NCI-H146 treated with DMSO at 0.1 percent for 48 hours (cell line): ENCODE data around the gene NHERF1.

Experiments
- DNase-seq: peaks from one replicate; lab custom pipeline; 2025; ENCODE audit not compliant: unreplicated experiment; lab: John Stamatoyannopoulos, UW

Gene NHERF1

GRCh38 chr17:74767111-74767516 is 18.7 kb downstream of the NHERF1 start:
- DNase-seq: no peak

GRCh38 chr17:74768069-74768762 is 19.8 kb downstream of the NHERF1 start:
- DNase-seq: no peak

- no peak for DNase-seq
Measured at GRCh38 chr17:74768763-74769114, 20.3 kb downstream of the NHERF1 start.

GRCh38 chr17:74769266-74769855 is 20.9 kb downstream of the NHERF1 start:
- no peak for DNase-seq

- DNase-seq: no peak
Measured at GRCh38 chr17:74769856-74770497, 21.5 kb downstream of the NHERF1 start.

GRCh38 chr17:74770498-74771318 is 22.3 kb downstream of the NHERF1 start:
- DNase-seq: no peak

- DNase-seq: no peak
Measured at GRCh38 chr17:74771319-74771914, 23.0 kb downstream of the NHERF1 start.

GRCh38 chr17:74772053-74772452 is 23.6 kb downstream of the NHERF1 start:
- no peak for DNase-seq

GRCh38 chr17:74773414-74773813 is 25.0 kb downstream of the NHERF1 start:
- no peak for DNase-seq

GRCh38 chr17:74773871-74774286 is 25.5 kb downstream of the NHERF1 start:
- no peak for DNase-seq

GRCh38 chr17:74775409-74776043 is 27.1 kb downstream of the NHERF1 start:
- DNase-seq: no peak

- DNase-seq: peak; percentile 86
Measured at GRCh38 chr17:74776044-74776962, 27.9 kb downstream of the NHERF1 start, which contains the start of gene NAT9. Gene NAT9 (minus strand): TSS chr17:74776345. CDS start chr17:74775698, 647 bp downstream.

GRCh38 chr17:74776990-74777389 is 28.6 kb downstream of the NHERF1 start:
- no peak for DNase-seq

- DNase-seq: no peak
Measured at GRCh38 chr17:74777901-74778515, 29.6 kb downstream of the NHERF1 start.

GRCh38 chr17:74778960-74779359 is 30.5 kb downstream of the NHERF1 start:
- DNase-seq: no peak

GRCh38 chr17:74779501-74779900 is 31.1 kb downstream of the NHERF1 start:
- no peak for DNase-seq

- DNase-seq: no peak
Measured at GRCh38 chr17:74779948-74780400, 31.5 kb downstream of the NHERF1 start.

- no peak for DNase-seq
Measured at GRCh38 chr17:74780443-74781238, 32.2 kb downstream of the NHERF1 start.
